HCT116 (cell line): ENCODE measurements around the gene ZNF652. TPM values are rescaled to one million over a fixed set of nuclear protein-coding genes. Genes with fewer than 3 reads are reported as not detected.
"Not testable (repeated sequence)": the region's sequence is repeated elsewhere in the genome, so short reads cannot be mapped to it uniquely, and the experiment has no call there.

Source experiments
- ATAC-seq: fragments of 200-7000 bp; cut with Tn5 transposase; 2 replicates; pipeline ENCODE4 v1.9.1; 2020; ENCODE audit warnings: mild to moderate bottlenecking, moderate library complexity
- BruUV-seq: library from RNA; stranded (reverse); fragments of 400-500 nt; replicated peaks from 2 replicates; lab custom pipeline; 2021; lab: Mats Ljungman, UMichigan
- CTCF ChIA-PET: fragments of 300-600 bp; sonication (Branson Sonifier 250); formaldehyde crosslinking; loops from one replicate; lab custom pipeline; 2021; ENCODE audit warnings: antibody characterized with exemption; lab: Charles Lee
- POLR2A ChIA-PET: fragments of 300-600, 350-600 bp; sonication (Branson Sonifier 250); formaldehyde crosslinking; loops from one replicate; lab custom pipeline; 2021; ENCODE audit warnings: antibody characterized with exemption; lab: Charles Lee
- RAD21 ChIA-PET, 2 experiments: fragments of 300-600 bp; sonication (Branson Sonifier 250); formaldehyde crosslinking; loops; one replicate each; lab custom pipeline; 2023; ENCODE audit warnings: low total read pairs in 2 of 2; ENCODE audit not compliant: uncharacterized antibody in 2 of 2, unreplicated experiment in 2 of 2, low non-redundant PET in 1 of 2; lab: Charles Lee
- DNase-seq: peaks from one replicate; pipeline ENCODE4 v3.0.0-alpha.2; 2010; ENCODE audit warnings: low read depth, low spot score
- H2AFZ ChIP-seq: fragments of 200-600 bp; shearing (Covaris generic), sonication (generic); 2 replicates; pipeline ENCODE4 v1.6.1; 2017; ENCODE audit warnings: low read depth, mixed run types, mixed read lengths, antibody characterized with exemption, low read length; ENCODE audit not compliant: poor library complexity, severe bottlenecking
- H3K27ac ChIP-seq: 2 replicates; pipeline ENCODE4 v1.5.1; 2012; ENCODE audit warnings: low read depth, low read length
- H3K27me3 ChIP-seq: fragments of 200-600 bp; sonication (generic); 2 replicates; pipeline ENCODE4 v1.6.1; 2016; ENCODE audit warnings: mixed run types, low read length, mixed read lengths; ENCODE audit not compliant: insufficient read depth
- H3K36me3 ChIP-seq, 2 experiments: fragments of 200-500 bp in 1 of 2; fragments of 200-600 bp in 1 of 2; sonication (Bioruptor generic) in 1 of 2; sonication (generic) in 1 of 2; 2 replicates each; pipeline versions ENCODE4 v1.5.1 to v1.6.1; 2014 to 2016; ENCODE audit warnings: low read length in 2 of 2, inconsistent platforms in 1 of 2, mixed read lengths in 1 of 2, mixed run types in 1 of 2; ENCODE audit not compliant: insufficient read depth in 2 of 2, control insufficient read depth in 1 of 2
- H3K4me1 ChIP-seq, 2 experiments: fragments of 200-600 bp in 1 of 2; sonication (generic) in 1 of 2; 2 replicates each; pipeline versions ENCODE4 v1.5.1 to v1.6.1; 2012 to 2017; ENCODE audit warnings: low read length in 2 of 2, inconsistent platforms in 1 of 2, mild to moderate bottlenecking in 1 of 2, mixed read lengths in 1 of 2, mixed run types in 1 of 2, moderate library complexity in 1 of 2; ENCODE audit not compliant: insufficient read depth in 2 of 2, control insufficient read depth in 1 of 2
- H3K4me2 ChIP-seq: fragments of 200-600 bp; sonication (generic); 2 replicates; pipeline ENCODE4 v1.6.1; 2017; ENCODE audit warnings: mixed run types, low read length, mixed read lengths
- H3K4me3 ChIP-seq, 2 experiments: fragments of 200-600 bp in 1 of 2; sonication (generic) in 1 of 2; replicated peaks in 1 of 2; 2 replicates each; pipeline ENCODE4 v1.5.1; 2011 to 2016; ENCODE audit warnings: low read length in 2 of 2, control low read depth in 1 of 2, low read depth in 1 of 2, mild to moderate bottlenecking in 1 of 2, mixed read lengths in 1 of 2, mixed run types in 1 of 2
- H3K79me2 ChIP-seq: fragments of 200-600 bp; sonication (generic); 2 replicates; pipeline ENCODE4 v1.6.1; 2017; ENCODE audit warnings: mild to moderate bottlenecking, mixed run types, low read length, moderate library complexity, mixed read lengths; ENCODE audit not compliant: insufficient read depth
- H3K9ac ChIP-seq: fragments of 200-600 bp; sonication (generic); 2 replicates; pipeline ENCODE4 v1.6.1; 2016; ENCODE audit warnings: low read length, mixed read lengths
- H3K9me2 ChIP-seq: fragments of 200-600 bp; sonication (generic), shearing (Covaris generic); 2 replicates; pipeline ENCODE4 v1.6.1; 2017; ENCODE audit warnings: mixed run types, mild to moderate bottlenecking, moderate library complexity; ENCODE audit not compliant: insufficient read depth
- H3K9me3 ChIP-seq, 2 experiments: fragments of 200-500 bp in 1 of 2; fragments of 200-600 bp in 1 of 2; sonication (Bioruptor generic) in 1 of 2; sonication (generic) in 1 of 2; 2 replicates each; pipeline ENCODE4 v1.6.1; 2014 to 2017; ENCODE audit warnings: low read length in 2 of 2, mixed read lengths in 2 of 2, inconsistent platforms in 1 of 2, low read depth in 1 of 2, mild to moderate bottlenecking in 1 of 2, mixed run types in 1 of 2, moderate library complexity in 1 of 2; ENCODE audit not compliant: control insufficient read depth in 1 of 2, insufficient read depth in 1 of 2
- H4K20me1 ChIP-seq: fragments of 200-600 bp; sonication (generic), shearing (Covaris generic); 2 replicates; pipeline ENCODE4 v1.6.1; 2017; ENCODE audit warnings: mixed run types, mild to moderate bottlenecking, moderate library complexity; ENCODE audit not compliant: insufficient read depth
- FOSL1 ChIP-seq: IDR thresholded peaks from 2 replicates; pipeline ENCODE4 v1.6.1; 2012; ENCODE audit warnings: low read depth
- intact Hi-C: fragments of 100-400 bp; cut with micrococcal nuclease; formaldehyde crosslinking; loops from 2 replicates; pipeline ENCODE4 v1.10.0; 2022
- total RNA-seq: library from RNA; stranded (reverse); gene quantifications from one replicate; pipeline ENCODE4 v1.2.1, GENCODE V29; 2021; ENCODE audit not compliant: unreplicated experiment

Gene ZNF652
- total RNA-seq, 1 experiment from 2014 or later, result 27.8 TPM

- CTCF ChIA-PET, result no interaction called here
Measured at GRCh38 chr17:49280061-49280460, 82.0 kb downstream of the ZNF652 start.

GRCh38 chr17:49279263-49280015 lies 82.6 kb downstream of the ZNF652 start:
- CTCF ChIA-PET, intact Hi-C loops: not testable (repeated sequence)
- RAD21 ChIA-PET, result interaction anchor here in 1 of 2 experiments (0.6 kb wide), 1 partner anchor 26 kb away, joined by 4 read pairs; no protein-coding TSS in a partner anchor

More at GRCh38 chr17:49280061-49280460, 82.0 kb downstream of the ZNF652 start:
- H3K79me2 ChIP-seq, result no peaks in the 10 kb centered on the region
- no peak overlapping the region for H3K4me3 ChIP-seq
- ATAC-seq, result no peak
- BruUV-seq, result no TSS peak
- RAD21 ChIA-PET, result interaction anchor here in 1 of 2 experiments (0.6 kb wide), 1 partner anchor 27 kb away, joined by 4 read pairs; no protein-coding TSS in a partner anchor
- H3K9me3 ChIP-seq, result no peaks in the 10 kb centered on the region
- H3K4me1 ChIP-seq, result no peaks in the 10 kb centered on the region
- POLR2A ChIA-PET, result no interaction called here
- no peak overlapping the region for H3K9ac ChIP-seq
- no peaks in the 10 kb centered on the region for H4K20me1 ChIP-seq
- H3K27ac ChIP-seq, result no peak overlapping the region
- H3K36me3 ChIP-seq, result no peaks in the 10 kb centered on the region
- intact Hi-C loops, result no loop called here
- H3K9me2 ChIP-seq, result no peaks in the 10 kb centered on the region
- no peak for DNase-seq
- H3K4me2 ChIP-seq, result no peak overlapping the region
- H2AFZ ChIP-seq, result no peak overlapping the region
- no peak for TF ChIP-seq FOSL1
- H3K27me3 ChIP-seq, result no peaks in the 10 kb centered on the region

More at GRCh38 chr17:49279263-49280015, 82.6 kb downstream of the ZNF652 start:
- H3K79me2 ChIP-seq, H3K4me1 ChIP-seq, H3K4me3 ChIP-seq, BruUV-seq, H3K36me3 ChIP-seq, H3K4me2 ChIP-seq, ATAC-seq, DNase-seq, H3K9me3 ChIP-seq, H3K27ac ChIP-seq, H2AFZ ChIP-seq, H3K9ac ChIP-seq, H4K20me1 ChIP-seq, H3K27me3 ChIP-seq, POLR2A ChIA-PET, H3K9me2 ChIP-seq: not testable (repeated sequence)
